Left lung (tissue), 10 donors: ENCODE results near the gene BRI3BP. TPM values are rescaled to one million over a fixed set of nuclear protein-coding genes. Genes with fewer than 3 reads are reported as not detected.

Experiments used
- ATAC-seq: fragments of 200-7000 bp; cut with Tn5 transposase; one replicate; pipeline ENCODE4 v1.9.1; 2020; ENCODE audit warnings: moderate library complexity
- DNase-seq, 4 donors: peaks; one replicate each; pipeline ENCODE4 v3.0.0-alpha.2; 2013 to 2020
- H3K27ac ChIP-seq, 2 donors: fragments of 200-600 bp; sonication (generic) in 1 of 2; one replicate each; pipeline versions ENCODE4 v1.5.0 to v1.8.0; 2020 to 2021
- H3K27me3 ChIP-seq, 2 donors: fragments of 200-600 bp; sonication (generic) in 1 of 2; one replicate each; pipeline versions ENCODE4 v1.5.0 to v1.8.0; 2020 to 2021
- H3K36me3 ChIP-seq, 2 donors: fragments of 200-600 bp; sonication (generic) in 1 of 2; one replicate each; pipeline versions ENCODE4 v1.5.0 to v1.8.0; 2020 to 2021
- H3K4me1 ChIP-seq, 2 donors: fragments of 200-600 bp; one replicate each; pipeline ENCODE4 v1.8.0; 2021
- H3K4me3 ChIP-seq, 2 donors: fragments of 200-600 bp; sonication (generic) in 1 of 2; one replicate each; pipeline versions ENCODE4 v1.5.0 to v1.8.0; 2020 to 2021; ENCODE audit warnings: mild to moderate bottlenecking in 1 of 2
- H3K9me3 ChIP-seq, 2 donors: fragments of 200-600 bp; sonication (generic) in 1 of 2; one replicate each; pipeline versions ENCODE4 v1.5.0 to v1.8.0; 2020 to 2021
- CTCF ChIP-seq, 2 donors: fragments of 200-600 bp; sonication (generic) in 1 of 2; IDR thresholded peaks; one replicate each; pipeline versions ENCODE4 v1.5.0 to v1.8.0; 2021; ENCODE audit warnings: antibody characterized with exemption in 2 of 2
- intact Hi-C, 2 donors: fragments of 100-400 bp; cut with DNase I; formaldehyde crosslinking; loops; one replicate each; pipeline versions ENCODE4 v1.11.2 to v1.14.2; 2022
- polyA plus RNA-seq, 6 donors: library from polyadenylated mRNA; unstranded; fragments of 120-200 nt; gene quantifications; one replicate each; pipeline ENCODE4 v1.2.1, GENCODE V29; 2013; ENCODE audit not compliant: insufficient read length in 6 of 6
- total RNA-seq, 2 donors: library from RNA; stranded (reverse); fragmentation: NEBNext Ultra II Directional; extraction: Animal tissue kit (Norgen Biotek cat#: 25700); gene quantifications; one replicate each; pipeline ENCODE4 v1.2.1, GENCODE V29; 2021
- donor health status: DM: no; HTN: yes; CAD: no.
- donor health status: DM: no; HTN: no; CAD: no.

Gene BRI3BP
- total and polyA plus RNA-seq, 8 donors: 4.9 to 16.3 (median 7.0) TPM

DNA sequence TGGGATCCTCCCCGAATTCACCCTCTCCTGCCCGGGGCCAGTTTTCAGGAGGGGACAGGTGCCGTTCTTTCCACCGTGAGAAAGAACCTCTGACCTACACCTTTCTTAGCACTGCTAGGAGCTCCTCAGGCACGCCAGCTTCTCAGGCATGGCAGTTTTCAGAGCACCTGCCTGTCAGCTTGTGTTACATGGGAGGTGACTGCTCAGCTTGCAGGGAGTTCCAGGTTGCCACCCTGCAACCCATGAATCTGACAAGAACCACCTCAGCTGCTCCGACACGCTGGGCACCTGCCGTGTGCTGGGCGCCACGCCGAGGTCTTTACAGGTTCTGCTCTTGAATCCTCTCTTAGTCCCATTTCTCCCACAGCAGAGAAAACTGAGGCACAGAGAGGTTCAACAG is 12.9 kb downstream of the BRI3BP start:
- intact Hi-C loops: no loop called here
- H3K27ac ChIP-seq: no peak overlapping the region
- H3K36me3 ChIP-seq: no peaks in the 10 kb centered on the region
- H3K4me1 ChIP-seq: no peaks in the 10 kb centered on the region
- TF ChIP-seq CTCF (IDR thresholded peaks at IDR 0.05): no peak
- no peak overlapping the region for H3K4me3 ChIP-seq
- ATAC-seq (no peak), DNase-seq (no peak)
- H3K9me3 ChIP-seq: no peaks in the 10 kb centered on the region
- H3K27me3 ChIP-seq: no peaks in the 10 kb centered on the region

- H3K4me1 ChIP-seq: no peaks in the 10 kb centered on the region
- peak in 2 of 4 donors; percentile 31 to 46 for DNase-seq
- H3K36me3 ChIP-seq: peaks cover 0 to 46% of the 10 kb centered on the region in 2 donors
- H3K4me3 ChIP-seq: no peak overlapping the region
- TF ChIP-seq CTCF (IDR thresholded peaks at IDR 0.05): no peak
- ATAC-seq: peak; percentile 89
- H3K27ac ChIP-seq: no peak overlapping the region
- intact Hi-C loops: no loop called here
- no peaks in the 10 kb centered on the region for H3K9me3 ChIP-seq
- no peaks in the 10 kb centered on the region for H3K27me3 ChIP-seq
Observed at GRCh38 chr12:125013816-125014442, 20.5 kb downstream of the BRI3BP start.

GRCh38 chr12:125014526-125014925 is 21.1 kb downstream of the BRI3BP start:
- intact Hi-C loops: no loop called here
- TF ChIP-seq CTCF (IDR thresholded peaks at IDR 0.05): no peak
- DNase-seq: no peak
- no peak for ATAC-seq
- H3K4me3 ChIP-seq: no peak overlapping the region
- H3K9me3 ChIP-seq: no peaks in the 10 kb centered on the region
- no peaks in the 10 kb centered on the region for H3K4me1 ChIP-seq
- no peak overlapping the region for H3K27ac ChIP-seq
- H3K27me3 ChIP-seq: no peaks in the 10 kb centered on the region
- peaks cover 0 to 46% of the 10 kb centered on the region in 2 donors for H3K36me3 ChIP-seq

GRCh38 chr12:125015680-125016310 is 22.4 kb downstream of the BRI3BP start:
- DNase-seq (no peak), ATAC-seq (no peak)
- Histone ChIP-seq H3K4me3 (no peak overlapping the region), H3K36me3 (peaks cover 0 to 46% of the 10 kb centered on the region in 2 donors), H3K27me3 (no peaks in the 10 kb centered on the region), H3K27ac (no peak overlapping the region), H3K4me1 (no peaks in the 10 kb centered on the region), H3K9me3 (no peaks in the 10 kb centered on the region)
- intact Hi-C loops: no loop called here
- TF ChIP-seq CTCF (IDR thresholded peaks at IDR 0.05): no peak

DNA sequence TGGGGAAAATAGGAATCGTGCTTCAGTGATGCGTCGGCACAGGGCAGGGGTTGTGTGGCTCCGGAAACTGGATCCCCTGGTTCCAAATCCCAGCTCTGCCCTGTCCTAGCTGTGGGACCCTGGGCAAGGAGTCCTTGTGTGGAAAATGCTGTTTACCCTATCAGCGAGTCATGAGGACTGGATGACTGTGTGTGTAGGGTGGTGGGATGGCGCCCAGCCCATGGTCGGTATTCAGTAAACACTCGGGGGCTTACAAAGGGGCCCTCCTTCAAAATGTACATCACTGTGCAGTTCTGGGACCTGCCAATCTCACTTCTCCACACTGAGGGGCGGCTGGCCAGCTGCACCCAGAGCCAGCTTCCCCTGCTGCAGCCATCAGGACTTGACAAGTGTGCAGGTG is 24.4 kb downstream of the BRI3BP start:
- H3K36me3 ChIP-seq: peaks cover 0 to 42% of the 10 kb centered on the region in 2 donors
- DNase-seq (no peak), ATAC-seq (no peak)
- intact Hi-C loops: no loop called here
- no peaks in the 10 kb centered on the region for H3K27me3 ChIP-seq
- H3K9me3 ChIP-seq: no peaks in the 10 kb centered on the region
- no peak overlapping the region for H3K4me3 ChIP-seq
- H3K4me1 ChIP-seq: no peaks in the 10 kb centered on the region
- TF ChIP-seq CTCF (IDR thresholded peaks at IDR 0.05): no peak
- no peak overlapping the region for H3K27ac ChIP-seq
